Measurements from ENCODE around the gene IGFN1.

The IGFN1 gene

GRCh38 chr1:201183753-201184152 lies 6.9 kb upstream of the IGFN1 start:
- H4K20me1 ChIP-seq (ENCODE audit: low read depth, low read length) = no peaks in the 10 kb centered on the region
- H3F3A ChIP-seq (ENCODE audit: insufficient read depth) = no peaks in the 10 kb centered on the region
- no peak overlapping the region for H3K4me3 ChIP-seq (ENCODE audit: insufficient read depth, low read length, poor library complexity, severe bottlenecking)
- H3K79me2 ChIP-seq (ENCODE audit: insufficient read depth, low read length) = no peaks in the 10 kb centered on the region
- H3K36me3 ChIP-seq (ENCODE audit: low read length) = no peaks in the 10 kb centered on the region
- no peak overlapping the region for H2AFZ ChIP-seq (ENCODE audit: low read depth, low read length, severe bottlenecking)
- no peaks in the 10 kb centered on the region for H3K27me3 ChIP-seq (ENCODE audit: low read length)
- H3K9me2 ChIP-seq (replicated peaks; ENCODE audit: insufficient read depth, low read length) = no peaks in the 10 kb centered on the region
- H3K27ac ChIP-seq (ENCODE audit: low read depth, low read length) = no peak overlapping the region
- no peaks in the 10 kb centered on the region for H3K9me3 ChIP-seq (ENCODE audit: insufficient read depth, low read length)
- no peak overlapping the region for H3K9ac ChIP-seq (ENCODE audit: low read length)
- no peak overlapping the region for H3K4me2 ChIP-seq (ENCODE audit: low read depth, low read length, poor library complexity, severe bottlenecking)
- TF ChIP-seq CTCF (IDR thresholded peaks at IDR 0.05; ENCODE audit: insufficient read depth, low read length, poor library complexity, severe bottlenecking) = no peak
- no peak for TF ChIP-seq EZH2phosphoT487 (conservative IDR thresholded peaks at IDR 0.05; ENCODE audit: low read length)

GRCh38 chr1:201184307-201185122 lies 6.1 kb upstream of the IGFN1 start:
- Histone ChIP-seq H3K27me3 (ENCODE audit: low read length) (no peaks in the 10 kb centered on the region), H3K79me2 (ENCODE audit: insufficient read depth, low read length) (no peaks in the 10 kb centered on the region), H4K20me1 (ENCODE audit: low read depth, low read length) (no peaks in the 10 kb centered on the region), H3K4me2 (ENCODE audit: low read depth, low read length, poor library complexity, severe bottlenecking) (no peak overlapping the region), H3K4me3 (ENCODE audit: insufficient read depth, low read length, poor library complexity, severe bottlenecking) (no peak overlapping the region), H3K9me2 (replicated peaks; ENCODE audit: insufficient read depth, low read length) (no peaks in the 10 kb centered on the region), H3F3A (ENCODE audit: insufficient read depth) (no peaks in the 10 kb centered on the region), H2AFZ (ENCODE audit: low read depth, low read length, severe bottlenecking) (no peak overlapping the region), H3K36me3 (ENCODE audit: low read length) (no peaks in the 10 kb centered on the region), H3K27ac (ENCODE audit: low read depth, low read length) (no peak overlapping the region), H3K9ac (ENCODE audit: low read length) (no peak overlapping the region), H3K9me3 (ENCODE audit: insufficient read depth, low read length) (no peaks in the 10 kb centered on the region)
- TF ChIP-seq EZH2phosphoT487 (conservative IDR thresholded peaks at IDR 0.05; ENCODE audit: low read length) = no peak
- no peak for TF ChIP-seq CTCF (IDR thresholded peaks at IDR 0.05; ENCODE audit: insufficient read depth, low read length, poor library complexity, severe bottlenecking)

GRCh38 chr1:201185123-201185453 lies 5.5 kb upstream of the IGFN1 start:
- Histone ChIP-seq H3K79me2 (ENCODE audit: insufficient read depth, low read length) (no peaks in the 10 kb centered on the region), H3K4me3 (ENCODE audit: insufficient read depth, low read length, poor library complexity, severe bottlenecking) (no peak overlapping the region), H4K20me1 (ENCODE audit: low read depth, low read length) (no peaks in the 10 kb centered on the region), H3K27ac (ENCODE audit: low read depth, low read length) (no peak overlapping the region), H3K4me2 (ENCODE audit: low read depth, low read length, poor library complexity, severe bottlenecking) (no peak overlapping the region), H2AFZ (ENCODE audit: low read depth, low read length, severe bottlenecking) (no peak overlapping the region), H3K9me2 (replicated peaks; ENCODE audit: insufficient read depth, low read length) (no peaks in the 10 kb centered on the region), H3K9ac (ENCODE audit: low read length) (no peak overlapping the region), H3K36me3 (ENCODE audit: low read length) (no peaks in the 10 kb centered on the region), H3K9me3 (ENCODE audit: insufficient read depth, low read length) (no peaks in the 10 kb centered on the region), H3K27me3 (ENCODE audit: low read length) (no peaks in the 10 kb centered on the region), H3F3A (ENCODE audit: insufficient read depth) (no peaks in the 10 kb centered on the region)
- no peak for TF ChIP-seq EZH2phosphoT487 (conservative IDR thresholded peaks at IDR 0.05; ENCODE audit: low read length)

GRCh38 chr1:201185527-201186128 lies 5.0 kb upstream of the IGFN1 start:
- Histone ChIP-seq H3K9ac (ENCODE audit: low read length) (no peak overlapping the region), H2AFZ (ENCODE audit: low read depth, low read length, severe bottlenecking) (no peak overlapping the region), H3K79me2 (ENCODE audit: insufficient read depth, low read length) (no peaks in the 10 kb centered on the region), H3F3A (ENCODE audit: insufficient read depth) (no peaks in the 10 kb centered on the region), H3K27ac (ENCODE audit: low read depth, low read length) (no peak overlapping the region), H3K36me3 (ENCODE audit: low read length) (no peaks in the 10 kb centered on the region), H3K4me2 (ENCODE audit: low read depth, low read length, poor library complexity, severe bottlenecking) (no peak overlapping the region), H4K20me1 (ENCODE audit: low read depth, low read length) (no peaks in the 10 kb centered on the region), H3K9me2 (replicated peaks; ENCODE audit: insufficient read depth, low read length) (no peaks in the 10 kb centered on the region), H3K27me3 (ENCODE audit: low read length) (no peaks in the 10 kb centered on the region), H3K9me3 (ENCODE audit: insufficient read depth, low read length) (no peaks in the 10 kb centered on the region), H3K4me3 (ENCODE audit: insufficient read depth, low read length, poor library complexity, severe bottlenecking) (no peak overlapping the region)
- no peak for TF ChIP-seq EZH2phosphoT487 (conservative IDR thresholded peaks at IDR 0.05; ENCODE audit: low read length)
- no peak for TF ChIP-seq CTCF (IDR thresholded peaks at IDR 0.05; ENCODE audit: insufficient read depth, low read length, poor library complexity, severe bottlenecking)
